ENCODE results near the gene ZNF157. TPM values are rescaled to one million over a fixed set of nuclear protein-coding genes. Genes with fewer than 3 reads are reported as not detected.
A peak's percentile ranks its signal among the peaks of the same experiment; 100 is the strongest.

The ZNF157 gene
- total RNA-seq, 1 experiment from 2014 or later: 0.81 TPM

DNA sequence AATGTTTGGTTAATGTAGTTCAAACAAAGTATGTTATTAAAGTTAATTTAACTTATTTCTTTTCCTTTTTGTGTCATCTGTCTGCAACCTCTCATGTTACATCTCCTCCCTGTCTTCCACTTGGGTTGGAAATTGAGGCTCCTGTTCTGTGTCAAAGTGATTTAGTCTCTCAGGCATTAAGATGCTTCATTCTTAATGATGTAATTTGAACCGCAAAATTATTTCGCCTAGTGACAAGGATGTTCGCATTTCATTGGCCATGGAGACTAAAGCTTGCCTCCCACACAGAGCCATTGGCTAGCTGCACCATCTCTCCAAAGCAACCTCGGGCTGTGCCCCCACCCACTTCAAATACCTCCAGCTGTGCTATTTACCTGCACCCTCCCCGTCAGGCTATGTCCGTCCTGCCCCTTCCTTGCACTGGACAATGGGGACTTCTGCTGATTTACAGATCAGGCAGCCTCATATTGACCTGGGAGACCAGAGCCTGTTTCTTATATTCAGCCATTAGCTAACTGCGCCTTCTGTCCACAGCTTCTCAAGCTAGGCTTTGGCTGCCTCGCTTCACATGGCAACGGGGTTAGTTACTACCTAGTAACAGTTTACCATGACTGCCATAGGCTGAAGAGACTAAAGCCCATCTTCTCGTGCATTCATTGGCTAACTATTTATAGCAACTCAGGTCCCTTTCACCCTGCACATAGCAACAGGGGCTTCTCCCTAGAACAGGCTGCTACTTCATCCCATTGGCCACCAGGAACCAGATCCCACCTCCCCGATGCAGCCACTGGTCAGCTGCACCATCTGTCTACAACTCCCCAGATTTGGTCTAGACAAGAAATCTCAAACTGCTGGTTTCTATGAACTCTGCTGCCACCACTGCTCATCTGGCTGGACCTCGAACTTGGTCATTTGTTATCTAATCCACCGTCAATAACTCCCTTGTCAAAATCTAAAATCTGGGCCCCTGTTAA lies 8.6 kb upstream of the ZNF157 start:
- H4K5ac ChIP-seq (ENCODE audit: insufficient read length, low read depth, low read length): peak overlapping the region; percentile 29
- peak; percentile 96 for DNase-seq
- peak overlapping the region; percentile 75 to 84 for H3K4me3 Mint-ChIP-seq
- peak overlapping the region; percentile 98 to 100 (median 98) for H3K27ac Mint-ChIP-seq
- H3K27me3 Mint-ChIP-seq (ENCODE audit: low read depth): peaks cover 4% of the 10 kb centered on the region
- TF ChIP-seq, protein P1, sequence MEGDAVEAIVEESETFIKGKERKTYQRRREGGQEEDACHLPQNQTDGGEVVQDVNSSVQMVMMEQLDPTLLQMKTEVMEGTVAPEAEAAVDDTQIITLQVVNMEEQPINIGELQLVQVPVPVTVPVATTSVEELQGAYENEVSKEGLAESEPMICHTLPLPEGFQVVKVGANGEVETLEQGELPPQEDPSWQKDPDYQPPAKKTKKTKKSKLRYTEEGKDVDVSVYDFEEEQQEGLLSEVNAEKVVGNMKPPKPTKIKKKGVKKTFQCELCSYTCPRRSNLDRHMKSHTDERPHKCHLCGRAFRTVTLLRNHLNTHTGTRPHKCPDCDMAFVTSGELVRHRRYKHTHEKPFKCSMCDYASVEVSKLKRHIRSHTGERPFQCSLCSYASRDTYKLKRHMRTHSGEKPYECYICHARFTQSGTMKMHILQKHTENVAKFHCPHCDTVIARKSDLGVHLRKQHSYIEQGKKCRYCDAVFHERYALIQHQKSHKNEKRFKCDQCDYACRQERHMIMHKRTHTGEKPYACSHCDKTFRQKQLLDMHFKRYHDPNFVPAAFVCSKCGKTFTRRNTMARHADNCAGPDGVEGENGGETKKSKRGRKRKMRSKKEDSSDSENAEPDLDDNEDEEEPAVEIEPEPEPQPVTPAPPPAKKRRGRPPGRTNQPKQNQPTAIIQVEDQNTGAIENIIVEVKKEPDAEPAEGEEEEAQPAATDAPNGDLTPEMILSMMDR (conservative IDR thresholded peaks at IDR 0.05): no peak; the same call in 2 of the 3 replicates
- no peaks in the 10 kb centered on the region for H4K20me1 ChIP-seq (ENCODE audit: control insufficient read depth, insufficient read depth, insufficient read length)
- peak overlapping the region; percentile 91 for H3K27ac ChIP-seq (ENCODE audit: insufficient read length, low read depth, low read length)
- H3K79me1 ChIP-seq (ENCODE audit: insufficient read depth, low read depth, low read length, poor library complexity, severe bottlenecking): no peaks in the 10 kb centered on the region
- H3K23me2 ChIP-seq (ENCODE audit: insufficient read length, low read depth, low read length, poor library complexity, severe bottlenecking): no peaks in the 10 kb centered on the region
- no CpG with 5 or more reads among the region's 13 CpGs for WGBS (ENCODE audit: extremely low coverage, insufficient read length, low lambda C conversion rate)
- H3K9me3 Mint-ChIP-seq: peaks cover 59 to 70% of the 10 kb centered on the region in 2 experiments
- no peak overlapping the region for H4K8ac ChIP-seq (replicated peaks; ENCODE audit: insufficient read length, low read depth, low read length)
- H2AK5ac ChIP-seq (ENCODE audit: insufficient read length, low read length): no peak overlapping the region
- H3K14ac ChIP-seq (ENCODE audit: insufficient read depth, low read length): peak overlapping the region; percentile 80
- no peak overlapping the region for H2AFZ ChIP-seq (ENCODE audit: low read length)
- no peaks in the 10 kb centered on the region for H3K79me2 ChIP-seq (ENCODE audit: insufficient read depth, low read length)
- H3K18ac ChIP-seq (ENCODE audit: insufficient read length, low read depth, low read length): peak overlapping the region; percentile 73
- peak overlapping the region; percentile 78 for H3K4me2 ChIP-seq (ENCODE audit: insufficient read depth, insufficient read length, low read length)
- H4K91ac ChIP-seq (ENCODE audit: insufficient read length, low read depth, low read length): no peak overlapping the region
- no peak overlapping the region for H3T11ph ChIP-seq (ENCODE audit: low read length)
- peaks cover 0 to 9% (median 0%) of the 10 kb centered on the region in 3 experiments; a peak in 4 of 7 replicates for H3K36me3 Mint-ChIP-seq (ENCODE audit: insufficient read depth in 1 of 3, low read depth in 3 of 3)
- no peak overlapping the region for H3K56ac ChIP-seq (ENCODE audit: insufficient read length, low read depth, low read length)
- no peaks in the 10 kb centered on the region for H3K9me3 ChIP-seq (ENCODE audit: control insufficient read depth, low read depth, low read length)
- no peak overlapping the region; the same call in 1 of the 2 replicates for H3K4ac ChIP-seq (ENCODE audit: low read depth, low read length)
- H2BK120ac ChIP-seq (ENCODE audit: low read depth, low read length, poor library complexity, severe bottlenecking): no peak overlapping the region
- H2BK5ac ChIP-seq (ENCODE audit: insufficient read length, low read length): peak overlapping the region; percentile 21
- peak overlapping the region; percentile 28 for H3K9ac ChIP-seq (ENCODE audit: extremely low read depth, insufficient read length, low read length)
- H3K4me1 ChIP-seq (ENCODE audit: insufficient read depth, low read length): no peaks in the 10 kb centered on the region
- no peak overlapping the region for H2BK20ac ChIP-seq (ENCODE audit: low read depth, low read length, poor library complexity, severe bottlenecking)
- peaks cover 10 to 16% of the 10 kb centered on the region in 2 experiments for H3K4me1 Mint-ChIP-seq
- H3K23ac ChIP-seq (ENCODE audit: insufficient read length, low read depth, low read length): no peak overlapping the region
- H2BK15ac ChIP-seq (ENCODE audit: low read depth, low read length): no peak overlapping the region
- H3K27me3 ChIP-seq (ENCODE audit: insufficient read depth, low read length): no peaks in the 10 kb centered on the region
- H2BK12ac ChIP-seq (ENCODE audit: insufficient read length, low read depth, low read length): no peak overlapping the region
